Suprapubic skin (tissue), 4 donors: ENCODE results near the gene ITPKA.

Experiments
- CTCF ChIP-seq, 2 donors: fragments of 200-600 bp in 1 of 2; fragments of 450-650 bp in 1 of 2; sonication (generic) in 1 of 2; IDR thresholded peaks; one replicate each; pipeline ENCODE4 v1.5.1; 2016 to 2019; ENCODE audit warnings: antibody characterized with exemption in 2 of 2, mild to moderate bottlenecking in 1 of 2, moderate library complexity in 1 of 2
- POLR2A ChIP-seq, 2 donors: fragments of 450-650 bp; IDR thresholded peaks; one replicate each; pipeline ENCODE4 v1.6.1; 2017; ENCODE audit warnings: antibody characterized with exemption in 2 of 2, mild to moderate bottlenecking in 2 of 2, moderate library complexity in 2 of 2
- POLR2AphosphoS5 ChIP-seq, 3 donors: sonication (generic); formaldehyde crosslinking; IDR thresholded peaks; one replicate each; pipeline ENCODE4 v1.6.1; 2017; ENCODE audit warnings: antibody characterized with exemption in 3 of 3

- no peak for TF ChIP-seq POLR2A (IDR thresholded peaks at IDR 0.05)
- TF ChIP-seq POLR2AphosphoS5 (IDR thresholded peaks at IDR 0.05): no peak
- no peak for TF ChIP-seq CTCF (IDR thresholded peaks at IDR 0.05)
These were observed 5.0 kb downstream of the ITPKA start for GRCh38 chr15:41498657-41499056.
